GM19099 (cell line): ENCODE results near the gene SNRNP25.

Experiments used
- POLR2A ChIP-seq: IDR thresholded peaks from 3 replicates; pipeline ENCODE4 v1.6.1; 2011; ENCODE audit warnings: low read depth; ENCODE audit not compliant: insufficient read length; ENCODE audit errors: extremely low read depth

Gene SNRNP25

GRCh38 chr16:102060-102855 is 48.6 kb downstream of the SNRNP25 start:
- no peak for TF ChIP-seq POLR2A

GRCh38 chr16:104355-104754 is 50.7 kb downstream of the SNRNP25 start:
- no peak for TF ChIP-seq POLR2A

- TF ChIP-seq POLR2A, result no peak
Measured at GRCh38 chr16:104928-105327, 51.3 kb downstream of the SNRNP25 start.

GRCh38 chr16:105521-105920 is 51.9 kb downstream of the SNRNP25 start:
- TF ChIP-seq POLR2A, result no peak

GRCh38 chr16:106623-107324 is 53.1 kb downstream of the SNRNP25 start:
- TF ChIP-seq POLR2A, result no peak
